ENCODE data around the gene CASQ2.

Gene CASQ2

DNA sequence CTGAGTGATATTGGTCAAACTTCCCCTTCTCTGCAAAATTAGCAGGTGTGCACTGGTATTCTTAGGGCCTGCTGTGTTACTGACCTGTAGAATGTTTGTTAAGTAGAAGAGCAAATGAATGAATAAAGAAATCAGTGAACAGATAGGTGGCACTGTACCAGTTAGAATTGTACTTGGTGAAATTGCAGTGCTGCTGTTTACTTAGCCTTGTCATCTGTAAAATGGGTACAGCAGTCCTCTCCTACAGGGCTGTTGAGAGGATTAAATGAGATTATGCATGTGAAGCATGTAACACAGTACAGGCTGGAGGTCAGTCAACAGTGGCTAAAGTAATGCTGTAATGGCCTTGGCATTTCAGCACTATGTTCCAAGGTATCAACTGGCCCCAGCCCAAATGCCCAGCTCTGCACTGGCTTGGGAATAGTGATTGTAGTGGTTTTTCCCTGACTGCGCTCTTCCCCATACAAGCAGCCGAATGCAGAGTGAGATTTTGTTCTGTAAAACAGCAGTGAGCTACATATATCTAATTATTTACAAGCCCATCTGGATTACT lies 116.2 kb downstream of the CASQ2 start:
- no peaks in the 10 kb centered on the region for H3K9me3 ChIP-seq (ENCODE audit: control insufficient read depth, insufficient read depth, low read length)

DNA sequence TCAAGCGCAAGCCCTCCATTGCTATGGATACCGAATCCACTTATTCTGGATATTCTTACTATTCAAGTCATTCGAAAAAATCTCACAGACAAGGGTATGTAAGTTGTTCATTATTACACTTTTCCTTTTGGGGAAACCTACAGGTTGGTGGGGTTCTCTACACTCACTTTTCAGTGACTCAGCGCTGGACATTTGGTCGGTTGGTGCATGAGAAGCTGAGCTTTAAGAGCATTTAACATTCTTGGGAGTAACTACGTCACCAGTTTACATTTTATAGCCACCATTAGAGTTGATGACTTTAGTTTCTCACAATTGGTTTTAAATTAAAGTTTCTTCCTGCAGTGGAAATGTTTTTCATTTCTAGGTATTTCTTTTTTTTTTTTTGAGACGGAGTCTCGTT lies 117.1 kb downstream of the CASQ2 start:
- Histone ChIP-seq H3K4me1 (ENCODE audit: control insufficient read depth, insufficient read depth, low read length) (peaks cover 48% of the 10 kb centered on the region), H3K9me3 (ENCODE audit: control insufficient read depth, insufficient read depth, low read length) (no peaks in the 10 kb centered on the region), H3K27me3 (ENCODE audit: control insufficient read depth, insufficient read depth, low read length) (no peaks in the 10 kb centered on the region), H3K9ac (ENCODE audit: low read depth, low read length) (no peak overlapping the region), H3K36me3 (ENCODE audit: control insufficient read depth, insufficient read depth, low read length) (no peaks in the 10 kb centered on the region), H3K4me3 (ENCODE audit: low read depth, low read length) (no peak overlapping the region)

More for the DNA sequence above, 116.2 kb downstream of the CASQ2 start:
- no peak overlapping the region for H3K4me3 ChIP-seq (ENCODE audit: low read depth, low read length)
- no peaks in the 10 kb centered on the region for H3K36me3 ChIP-seq (ENCODE audit: control insufficient read depth, insufficient read depth, low read length)
- H3K4me1 ChIP-seq (ENCODE audit: control insufficient read depth, insufficient read depth, low read length) = peaks cover 45% of the 10 kb centered on the region
- no peak overlapping the region for H3K9ac ChIP-seq (ENCODE audit: low read depth, low read length)
- H3K27me3 ChIP-seq (ENCODE audit: control insufficient read depth, insufficient read depth, low read length) = no peaks in the 10 kb centered on the region

DNA sequence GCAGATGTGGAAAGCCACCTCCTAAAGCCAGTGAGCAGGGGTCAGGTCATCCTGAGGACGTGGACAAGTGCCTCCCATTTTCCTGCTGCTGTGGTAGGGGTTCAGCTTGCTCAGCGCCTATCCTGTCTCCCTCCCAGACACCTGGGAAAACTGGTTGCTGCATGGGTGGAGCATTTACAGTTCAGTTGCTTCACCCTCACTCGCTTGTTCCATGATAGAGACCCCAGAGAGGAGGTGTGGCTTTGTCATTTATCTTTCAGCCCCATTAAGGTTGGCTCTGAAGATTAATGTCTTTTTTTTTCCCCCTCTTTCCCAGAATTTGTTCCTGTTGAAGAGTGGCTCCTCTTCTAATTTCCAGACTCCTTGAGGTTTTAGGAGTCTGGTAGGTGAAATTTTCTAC lies 117.6 kb downstream of the CASQ2 start:
- Histone ChIP-seq H3K4me3 (ENCODE audit: low read depth, low read length) (no peak overlapping the region), H3K9me3 (ENCODE audit: control insufficient read depth, insufficient read depth, low read length) (no peaks in the 10 kb centered on the region), H3K27me3 (ENCODE audit: control insufficient read depth, insufficient read depth, low read length) (no peaks in the 10 kb centered on the region), H3K4me1 (ENCODE audit: control insufficient read depth, insufficient read depth, low read length) (peaks cover 51% of the 10 kb centered on the region), H3K9ac (ENCODE audit: low read depth, low read length) (no peak overlapping the region), H3K36me3 (ENCODE audit: control insufficient read depth, insufficient read depth, low read length) (no peaks in the 10 kb centered on the region)

Measured in iPS-15b (cell line).